ENCODE data around the gene MYEOV.

Gene MYEOV

GRCh38 chr11:69318093-69318420 lies 24.1 kb downstream of the MYEOV start:
- TF ChIP-seq CTCF (IDR thresholded peaks at IDR 0.05; ENCODE audit: insufficient read depth, missing control alignments), result no peak
- FAIRE-seq (no peak), DNase-seq (ENCODE audit: insufficient read length, low spot score) (no peak)

GRCh38 chr11:69319255-69320106 lies 25.5 kb downstream of the MYEOV start:
- DNase-seq (ENCODE audit: insufficient read length, low spot score) (no peak), FAIRE-seq (no peak)
- no peak for TF ChIP-seq CTCF (IDR thresholded peaks at IDR 0.05; ENCODE audit: insufficient read depth, missing control alignments)

- DNase-seq (ENCODE audit: insufficient read length, low spot score) (no peak), FAIRE-seq (no peak)
- TF ChIP-seq CTCF (IDR thresholded peaks at IDR 0.05; ENCODE audit: insufficient read depth, missing control alignments), result no peak
These were observed 26.4 kb downstream of the MYEOV start for GRCh38 chr11:69320326-69320725.

- FAIRE-seq, result no peak
- TF ChIP-seq CTCF (IDR thresholded peaks at IDR 0.05; ENCODE audit: insufficient read depth, missing control alignments), result no peak
- no peak for DNase-seq (ENCODE audit: insufficient read length, low spot score)
These were observed 27.1 kb downstream of the MYEOV start for GRCh38 chr11:69320756-69321741.

GRCh38 chr11:69321877-69322361 lies 28.0 kb downstream of the MYEOV start:
- DNase-seq (ENCODE audit: insufficient read length, low spot score) (no peak), FAIRE-seq (no peak)
- no peak for TF ChIP-seq CTCF (IDR thresholded peaks at IDR 0.05; ENCODE audit: insufficient read depth, missing control alignments)

- FAIRE-seq, result no peak
- no peak for TF ChIP-seq CTCF (IDR thresholded peaks at IDR 0.05; ENCODE audit: insufficient read depth, missing control alignments)
These were observed 31.5 kb downstream of the MYEOV start for GRCh38 chr11:69325446-69325845.

More at GRCh38 chr11:69325446-69325845, 31.5 kb downstream of the MYEOV start:
- no peak for DNase-seq (ENCODE audit: insufficient read length, low spot score)
